GM12875 (cell line): Measurements from ENCODE around the gene CELF2.

ENCODE experiments used
- H3K4me3 ChIP-seq: one replicate; pipeline ENCODE4 v1.5.1; 2011; ENCODE audit warnings: low read depth, low read length, control low read depth
- TF ChIP-seq, protein P1 (sequence below): IDR thresholded peaks from 2 replicates; pipeline ENCODE4 v1.5.1; 2011; ENCODE audit warnings: low read depth, mild to moderate bottlenecking, control low read depth, inconsistent platforms, low read length, moderate library complexity, borderline replicate concordance; ENCODE audit not compliant: insufficient read depth

The CELF2 gene

GRCh38 chr10:11152801-11153200 lies 135.1 kb downstream of the CELF2 start:
- H3K4me3 ChIP-seq = no peak overlapping the region
- TF ChIP-seq, protein P1, sequence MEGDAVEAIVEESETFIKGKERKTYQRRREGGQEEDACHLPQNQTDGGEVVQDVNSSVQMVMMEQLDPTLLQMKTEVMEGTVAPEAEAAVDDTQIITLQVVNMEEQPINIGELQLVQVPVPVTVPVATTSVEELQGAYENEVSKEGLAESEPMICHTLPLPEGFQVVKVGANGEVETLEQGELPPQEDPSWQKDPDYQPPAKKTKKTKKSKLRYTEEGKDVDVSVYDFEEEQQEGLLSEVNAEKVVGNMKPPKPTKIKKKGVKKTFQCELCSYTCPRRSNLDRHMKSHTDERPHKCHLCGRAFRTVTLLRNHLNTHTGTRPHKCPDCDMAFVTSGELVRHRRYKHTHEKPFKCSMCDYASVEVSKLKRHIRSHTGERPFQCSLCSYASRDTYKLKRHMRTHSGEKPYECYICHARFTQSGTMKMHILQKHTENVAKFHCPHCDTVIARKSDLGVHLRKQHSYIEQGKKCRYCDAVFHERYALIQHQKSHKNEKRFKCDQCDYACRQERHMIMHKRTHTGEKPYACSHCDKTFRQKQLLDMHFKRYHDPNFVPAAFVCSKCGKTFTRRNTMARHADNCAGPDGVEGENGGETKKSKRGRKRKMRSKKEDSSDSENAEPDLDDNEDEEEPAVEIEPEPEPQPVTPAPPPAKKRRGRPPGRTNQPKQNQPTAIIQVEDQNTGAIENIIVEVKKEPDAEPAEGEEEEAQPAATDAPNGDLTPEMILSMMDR = no peak

DNA sequence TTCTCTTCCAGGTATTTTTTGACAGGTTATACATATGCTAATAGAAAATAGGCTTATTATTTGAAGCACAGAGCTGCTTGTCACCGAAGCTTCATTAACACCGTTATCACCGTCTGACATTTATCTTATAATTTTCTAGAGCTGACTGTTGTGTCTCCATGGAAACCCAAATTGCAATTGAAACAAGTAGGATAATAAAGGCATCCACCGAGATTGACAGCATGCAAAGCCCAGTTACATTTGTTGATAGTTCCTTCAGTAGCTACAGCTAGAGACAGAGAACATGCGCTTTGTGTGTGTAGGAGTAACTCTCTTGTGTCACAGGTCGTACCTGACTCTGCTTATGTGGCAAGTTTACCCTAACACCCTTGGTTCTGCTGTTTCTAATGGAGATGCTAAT lies 135.6 kb downstream of the CELF2 start:
- TF ChIP-seq, protein P1 = no peak

GRCh38 chr10:11153766-11154165 lies 136.1 kb downstream of the CELF2 start:
- H3K4me3 ChIP-seq = no peak overlapping the region
- TF ChIP-seq, protein P1 = no peak

More for the DNA sequence above, 135.6 kb downstream of the CELF2 start:
- no peak overlapping the region for H3K4me3 ChIP-seq

DNA sequence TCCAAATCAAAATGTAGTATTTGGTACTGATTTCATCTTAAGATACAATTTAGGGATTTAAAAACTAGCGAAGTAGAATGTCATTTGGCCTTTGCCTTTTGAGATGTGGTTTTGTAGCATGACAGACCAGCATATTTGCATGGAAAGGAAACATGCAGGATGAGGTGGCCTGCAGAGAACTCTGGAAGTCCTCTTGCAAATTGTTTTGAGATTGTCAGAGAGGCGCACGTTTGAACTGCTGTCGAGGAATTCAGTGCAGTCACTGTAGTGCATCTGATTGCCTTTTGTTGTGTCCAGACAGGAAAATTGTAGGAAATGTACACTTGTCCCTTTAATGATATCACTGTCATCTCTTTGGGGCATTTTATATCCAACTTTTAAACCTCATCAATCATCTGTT lies 136.7 kb downstream of the CELF2 start:
- no peak overlapping the region for H3K4me3 ChIP-seq
- TF ChIP-seq, protein P1 = no peak

GRCh38 chr10:11154849-11155498 lies 137.3 kb downstream of the CELF2 start:
- TF ChIP-seq, protein P1 = no peak
- no peak overlapping the region for H3K4me3 ChIP-seq

- TF ChIP-seq, protein P1 = no peak
- no peak overlapping the region for H3K4me3 ChIP-seq
These were observed 138.8 kb downstream of the CELF2 start for GRCh38 chr10:11156480-11156879.

DNA sequence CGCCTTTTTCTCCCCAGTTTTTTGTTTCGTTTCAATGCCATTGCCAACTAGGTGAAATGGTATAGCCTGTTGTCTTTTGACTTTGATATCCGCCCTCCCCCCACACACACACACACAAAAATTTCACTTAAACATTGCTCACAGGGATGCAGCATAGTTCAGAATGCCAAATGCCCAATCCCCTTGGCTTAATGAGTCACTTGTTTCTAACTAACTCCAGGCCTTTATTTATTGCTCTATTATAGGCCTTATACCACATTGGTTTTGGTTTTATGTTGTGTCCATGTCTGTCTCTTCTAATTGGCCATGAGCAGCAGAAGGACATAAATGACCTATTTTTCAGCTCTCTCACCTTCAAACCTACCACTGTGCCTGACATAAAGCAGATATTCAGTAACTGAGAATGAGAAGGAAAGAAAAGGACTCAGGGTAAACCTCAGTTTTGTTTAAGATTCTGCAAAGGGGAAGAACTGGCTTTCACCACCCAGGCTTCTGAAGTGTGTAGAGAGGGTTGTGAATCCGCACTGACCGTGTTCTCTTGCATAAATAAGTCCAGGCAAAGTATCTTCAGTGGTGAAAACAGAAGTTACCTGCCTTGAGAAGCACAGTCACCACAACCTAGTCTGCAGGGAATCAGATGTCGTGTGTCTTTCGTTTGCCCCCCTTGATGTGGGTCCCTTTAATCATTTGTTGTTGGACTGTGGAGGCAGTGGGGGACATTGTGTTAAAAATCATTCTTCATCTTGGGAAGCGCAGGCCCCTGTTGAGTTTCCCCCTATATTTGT lies 139.8 kb downstream of the CELF2 start:
- H3K4me3 ChIP-seq = no peak overlapping the region
- TF ChIP-seq, protein P1 = no peak
